Measurements from ENCODE around the gene RNU1-4.
A peak's percentile ranks its signal among the peaks of the same experiment; 100 is the strongest.
"Not testable (repeated sequence)": the region's sequence is repeated elsewhere in the genome, so short reads cannot be mapped to it uniquely, and the experiment has no call there.

Gene RNU1-4

DNA sequence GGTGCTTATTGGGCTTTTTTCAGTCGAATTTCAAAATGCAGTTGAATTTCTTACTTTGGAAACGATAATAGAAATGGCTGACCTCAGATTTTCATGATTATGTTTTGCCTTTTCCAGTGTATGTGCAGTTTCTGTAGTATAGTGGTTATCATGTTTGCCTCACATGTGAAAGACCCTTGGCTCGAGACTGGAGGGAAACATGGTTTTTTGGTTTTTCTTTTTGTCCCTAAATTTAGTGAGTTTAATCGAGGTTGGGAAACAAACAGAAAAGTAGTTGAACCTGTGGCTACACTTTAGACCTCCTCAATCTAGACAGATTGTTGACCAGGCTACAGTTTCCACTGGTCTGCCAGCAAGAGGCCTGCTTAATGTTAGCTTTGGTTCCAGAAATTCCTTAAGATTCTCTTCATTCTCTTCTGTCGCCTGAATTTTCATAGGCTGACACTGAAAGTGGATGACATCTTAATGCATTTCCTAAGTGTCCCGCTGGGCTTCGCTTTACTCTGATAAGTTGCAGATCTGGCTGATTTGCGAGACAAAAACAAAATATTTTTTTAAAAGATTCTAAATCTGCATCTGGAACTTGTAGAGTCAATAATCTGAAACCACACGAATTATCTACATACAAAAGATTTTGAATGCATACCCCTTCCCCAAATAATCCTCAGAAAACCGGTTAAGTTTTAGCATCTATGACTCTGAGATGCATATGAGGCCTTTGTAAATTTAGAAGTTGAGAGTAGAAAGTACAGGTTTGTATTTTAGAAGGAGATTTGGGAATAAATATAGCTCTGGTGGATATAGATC lies 14.7 kb upstream of the RNU1-4 start:
- FAIRE-seq, result not testable (repeated sequence)
- DNase-seq (ENCODE audit: low spot score), result peak; percentile 9

GRCh38 chr1:16727190-16728111 lies 12.9 kb upstream of the RNU1-4 start:
- DNase-seq (ENCODE audit: low spot score) (peak; percentile 57), FAIRE-seq (no peak)

DNA sequence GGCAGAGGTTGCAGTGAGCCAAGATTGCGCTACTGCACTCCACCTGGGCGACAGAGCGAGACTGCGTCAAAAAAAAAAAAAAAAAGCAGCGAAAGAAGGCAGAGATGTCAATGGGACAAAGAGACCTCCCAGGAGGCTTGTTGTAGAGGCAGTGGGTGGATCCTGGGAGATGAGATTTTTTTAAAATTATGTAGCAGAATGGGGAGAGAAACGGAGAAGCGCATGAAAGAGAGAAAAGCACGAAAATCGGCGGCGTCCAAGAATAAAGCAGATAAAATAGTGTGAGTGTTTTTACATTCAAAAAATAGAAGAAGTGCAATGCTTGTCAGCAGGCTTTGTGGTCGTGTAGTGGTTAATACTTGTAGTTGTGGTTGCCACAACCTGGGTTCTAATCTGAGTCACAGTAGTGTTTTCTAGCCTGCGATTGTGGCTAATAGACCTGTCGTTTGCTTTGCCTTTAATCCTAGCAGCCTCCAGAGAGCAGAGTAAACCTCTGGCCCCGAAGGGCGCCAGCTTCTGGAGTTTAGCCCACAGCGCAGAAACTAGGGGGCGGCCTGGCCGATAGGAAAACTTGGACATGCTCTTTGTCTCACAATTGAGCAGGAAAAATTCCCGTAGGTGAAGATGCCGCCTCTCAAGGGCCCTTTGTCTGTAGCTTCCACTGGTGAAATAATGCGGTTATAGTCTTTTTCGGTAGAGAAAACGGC lies 11.9 kb upstream of the RNU1-4 start:
- not testable (repeated sequence) for FAIRE-seq; DNase-seq (ENCODE audit: low spot score)

- DNase-seq (ENCODE audit: low spot score); FAIRE-seq: not testable (repeated sequence)
Observed at GRCh38 chr1:16732254-16732896, 7.9 kb upstream of the RNU1-4 start.

DNA sequence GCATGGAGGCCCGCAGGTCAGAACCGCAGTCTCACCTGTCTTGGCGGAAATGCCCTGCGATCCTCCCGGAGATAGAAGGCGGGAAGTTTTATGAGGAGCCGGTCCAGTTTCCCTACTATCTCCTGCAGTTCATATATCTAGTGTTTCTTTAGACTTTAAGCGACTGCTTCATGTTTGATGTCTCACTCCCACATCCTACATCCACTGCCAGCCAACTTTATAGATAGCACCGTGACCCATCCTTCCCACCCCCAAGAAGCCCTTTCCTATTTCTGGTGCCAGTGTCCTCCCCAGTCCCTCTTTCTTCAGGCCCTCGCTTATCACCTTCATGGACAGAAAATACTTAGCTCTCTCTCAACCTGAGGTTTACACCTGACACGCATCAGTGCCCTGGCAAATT lies 914 bp downstream of the RNU1-4 start:
- not testable (repeated sequence) for FAIRE-seq

DNA sequence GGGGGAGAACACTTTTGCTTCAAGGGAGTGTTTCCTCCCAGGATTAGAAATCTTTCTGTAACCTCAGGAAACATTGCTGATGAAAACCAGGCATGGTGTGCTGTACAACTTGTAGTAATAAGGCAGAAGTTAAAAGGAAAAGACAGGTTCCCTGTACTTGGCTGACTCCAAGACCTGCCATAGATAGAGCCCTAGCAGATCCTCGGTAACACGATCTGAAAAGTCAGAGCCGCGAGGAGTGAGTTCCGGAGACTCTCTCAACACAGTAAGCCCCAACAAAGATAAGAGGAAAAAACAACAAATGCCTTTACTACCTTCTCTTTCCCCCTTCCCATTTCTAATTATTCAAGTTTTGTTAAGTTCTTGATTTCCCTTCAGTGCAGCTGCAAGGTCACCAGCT lies 7.3 kb downstream of the RNU1-4 start:
- FAIRE-seq; DNase-seq (ENCODE audit: low spot score): not testable (repeated sequence)

More for the DNA sequence above, 914 bp downstream of the RNU1-4 start:
- not testable (repeated sequence) for DNase-seq (ENCODE audit: low spot score)

GRCh38 chr1:16748710-16749109 lies 8.4 kb downstream of the RNU1-4 start:
- not testable (repeated sequence) for FAIRE-seq; DNase-seq (ENCODE audit: low spot score)

GRCh38 chr1:16749910-16750888 lies 9.9 kb downstream of the RNU1-4 start:
- FAIRE-seq; DNase-seq (ENCODE audit: low spot score): not testable (repeated sequence)

- DNase-seq (ENCODE audit: low spot score); FAIRE-seq: not testable (repeated sequence)
Observed at GRCh38 chr1:16752770-16753169, 12.5 kb downstream of the RNU1-4 start.

- not testable (repeated sequence) for FAIRE-seq
Observed at GRCh38 chr1:16755385-16755784, 15.1 kb downstream of the RNU1-4 start.

DNA sequence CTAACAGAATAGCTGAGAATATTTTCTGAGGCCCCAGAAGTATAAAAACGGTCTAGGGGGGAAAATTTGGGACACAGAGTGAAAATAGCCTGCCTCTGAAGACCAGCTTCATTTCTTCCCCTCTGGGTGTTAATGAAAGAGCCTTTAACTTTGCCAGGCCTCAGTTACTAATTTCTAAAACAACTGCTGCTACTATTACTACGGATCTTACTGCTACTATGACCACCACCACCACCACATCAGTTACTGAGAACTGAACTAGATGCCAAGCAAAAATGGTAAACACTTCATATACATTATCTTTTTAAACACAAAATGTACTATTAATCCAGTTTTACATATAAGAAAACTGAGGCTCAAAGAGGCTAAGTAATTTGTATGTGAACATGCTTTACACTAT lies 15.6 kb downstream of the RNU1-4 start:
- DNase-seq (ENCODE audit: low spot score); FAIRE-seq: not testable (repeated sequence)

More at GRCh38 chr1:16755385-16755784, 15.1 kb downstream of the RNU1-4 start:
- not testable (repeated sequence) for DNase-seq (ENCODE audit: low spot score)

DNA sequence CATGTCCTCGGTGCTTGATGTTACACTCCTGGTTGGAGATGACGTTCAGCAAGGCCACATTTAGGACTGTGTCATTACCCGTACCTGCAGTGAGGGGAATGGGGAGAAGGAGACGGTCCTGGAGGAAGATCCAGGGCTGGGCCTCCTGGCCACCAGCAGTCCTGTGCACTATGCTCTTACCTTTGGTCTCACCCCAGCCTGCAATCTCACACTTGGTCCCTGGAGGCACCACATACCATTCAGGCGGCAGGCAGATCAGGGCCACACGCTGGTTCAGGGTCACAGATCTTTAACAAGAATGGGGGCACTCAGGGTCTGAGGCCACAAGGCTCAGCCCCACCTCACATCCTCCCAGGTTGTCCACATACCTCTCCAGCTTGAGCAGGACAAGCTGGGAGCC lies 17.3 kb downstream of the RNU1-4 start:
- DNase-seq (ENCODE audit: low spot score); FAIRE-seq: not testable (repeated sequence)

- FAIRE-seq, result not testable (repeated sequence)
Observed at GRCh38 chr1:16758060-16758459, 17.7 kb downstream of the RNU1-4 start.

GRCh38 chr1:16759041-16759493 lies 18.8 kb downstream of the RNU1-4 start:
- not testable (repeated sequence) for DNase-seq (ENCODE audit: low spot score); FAIRE-seq

More at GRCh38 chr1:16758060-16758459, 17.7 kb downstream of the RNU1-4 start:
- DNase-seq (ENCODE audit: low spot score), result not testable (repeated sequence)

GRCh38 chr1:16759650-16760455 lies 19.5 kb downstream of the RNU1-4 start:
- not testable (repeated sequence) for FAIRE-seq; DNase-seq (ENCODE audit: low spot score)

- DNase-seq (ENCODE audit: low spot score); FAIRE-seq: not testable (repeated sequence)
Observed at GRCh38 chr1:16760456-16760765, 20.1 kb downstream of the RNU1-4 start.

DNA sequence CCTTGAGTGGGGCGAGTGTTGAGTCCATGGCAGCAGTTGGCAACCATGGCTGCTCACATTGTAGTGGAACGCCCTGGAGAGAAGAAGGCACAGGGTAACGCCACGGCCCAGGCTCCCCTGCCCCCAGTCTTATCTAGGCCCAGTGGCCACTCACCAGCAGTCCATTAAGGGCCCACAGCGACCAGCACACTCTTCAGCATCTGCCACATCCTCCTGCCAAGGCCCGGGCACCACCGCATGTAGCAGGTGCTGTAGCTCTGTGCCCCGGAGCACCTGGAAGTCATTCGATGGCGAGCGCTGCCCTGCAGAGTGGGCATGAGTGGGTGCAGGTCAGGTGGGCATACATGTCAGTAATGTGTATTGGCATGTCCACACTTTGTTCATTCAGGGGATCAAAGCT lies 20.5 kb downstream of the RNU1-4 start:
- FAIRE-seq, result not testable (repeated sequence)

DNA sequence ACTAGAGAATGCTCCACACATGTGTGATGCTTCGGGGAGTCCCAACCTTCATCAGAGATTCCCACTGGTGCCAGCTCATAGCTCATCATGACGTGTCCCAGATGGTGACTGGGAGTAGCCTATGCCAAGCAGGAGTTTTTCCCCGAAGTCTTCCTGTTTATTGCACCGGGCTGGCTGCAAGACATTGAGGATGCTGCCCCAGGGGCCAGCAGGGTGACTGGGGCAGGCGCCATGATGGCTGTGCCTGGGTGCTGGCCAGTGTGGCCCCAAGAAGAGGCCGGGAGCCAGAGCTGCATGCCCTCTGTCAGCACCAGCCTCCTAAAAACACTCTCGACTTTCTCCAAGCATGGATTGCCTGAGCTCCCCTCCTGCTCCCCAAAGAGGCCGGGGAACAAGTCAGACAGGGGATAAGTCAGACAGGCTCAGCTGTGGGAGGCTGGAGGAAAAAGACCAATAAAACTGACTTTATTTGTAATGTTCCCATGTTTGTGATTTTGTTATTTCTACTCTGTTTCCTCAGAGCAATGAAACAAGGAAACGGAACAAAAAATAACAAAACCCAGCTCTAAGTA lies 24.0 kb downstream of the RNU1-4 start:
- not testable (repeated sequence) for FAIRE-seq; DNase-seq (ENCODE audit: low spot score)

More for the DNA sequence above, 20.5 kb downstream of the RNU1-4 start:
- DNase-seq (ENCODE audit: low spot score), result not testable (repeated sequence)

All from urothelium cell line (cell line).